IMR-90 (cell line): ENCODE results near the gene SAP30BP. TPM values are rescaled to one million over a fixed set of nuclear protein-coding genes. Genes with fewer than 3 reads are reported as not detected.

Source experiments
- ATAC-seq: fragments of 200-7000 bp; cut with Tn5 transposase; 2 replicates; pipeline ENCODE4 v1.9.1; 2020; ENCODE audit warnings: low read depth, mild to moderate bottlenecking, moderate library complexity
- BruUV-seq: library from RNA; stranded (reverse); fragments of 400-500 nt; replicated peaks from 2 replicates; lab custom pipeline; 2021; lab: Mats Ljungman, UMichigan
- CTCF ChIA-PET: fragments of 300-600 bp; formaldehyde crosslinking; extraction: SDS; loops from one replicate; lab custom pipeline; 2021; ENCODE audit warnings: antibody characterized with exemption; lab: Yijun Ruan, JAX
- POLR2A ChIA-PET: fragments of 300-600 bp; sonication (Branson Sonifier 250); formaldehyde crosslinking; loops from one replicate; lab custom pipeline; 2022; ENCODE audit warnings: antibody characterized with exemption; ENCODE audit not compliant: unreplicated experiment; lab: Charles Lee
- DNase-seq: peaks from one replicate; pipeline ENCODE4 v3.0.0; 2013
- H2AFZ ChIP-seq: replicated peaks from 2 replicates; pipeline ENCODE3; 2013; ENCODE audit warnings: low read length, mild to moderate bottlenecking; ENCODE audit not compliant: poor library complexity
- H2AK5ac ChIP-seq: 2 replicates; pipeline ENCODE4 v1.6.1; 2013; ENCODE audit warnings: low read depth, low read length, inconsistent platforms
- H2AK9ac ChIP-seq: replicated peaks from 2 replicates; pipeline ENCODE3; 2013; ENCODE audit warnings: mild to moderate bottlenecking, low read depth, low read length, moderate library complexity; ENCODE audit not compliant: poor library complexity
- H2BK120ac ChIP-seq: 2 replicates; pipeline ENCODE4 v1.6.1; 2013; ENCODE audit warnings: low read depth, low read length, inconsistent platforms
- H2BK15ac ChIP-seq: 3 replicates; pipeline ENCODE4 v1.6.1; 2013; ENCODE audit warnings: low read depth, low read length, inconsistent platforms
- H2BK20ac ChIP-seq: 2 replicates; pipeline ENCODE4 v1.6.1; 2013; ENCODE audit warnings: low read depth, mild to moderate bottlenecking, inconsistent platforms, low read length, moderate library complexity
- H2BK5ac ChIP-seq: 2 replicates; pipeline ENCODE4 v1.6.1; 2013; ENCODE audit warnings: mild to moderate bottlenecking, low read depth, low read length, inconsistent platforms; ENCODE audit not compliant: poor library complexity, severe bottlenecking
- H3K14ac ChIP-seq: replicated peaks from 2 replicates; pipeline ENCODE4 v1.6.1; 2013; ENCODE audit warnings: low read depth, low read length, inconsistent platforms
- H3K18ac ChIP-seq: 2 replicates; pipeline ENCODE4 v1.6.1; 2013; ENCODE audit warnings: low read depth, low read length, control low read depth
- H3K23ac ChIP-seq: 2 replicates; pipeline ENCODE4 v1.6.1; 2013; ENCODE audit warnings: low read depth, low read length, inconsistent platforms
- H3K27ac ChIP-seq: 2 replicates; pipeline ENCODE4 v1.5.1; 2013; ENCODE audit warnings: mild to moderate bottlenecking, control low read depth, low read length; ENCODE audit not compliant: insufficient read depth
- H3K27me3 ChIP-seq: 2 replicates; pipeline ENCODE4 v1.6.1; 2013; ENCODE audit warnings: low read length; ENCODE audit not compliant: control insufficient read depth, insufficient read depth
- H3K36me3 ChIP-seq: 2 replicates; pipeline ENCODE4 v1.6.1; 2013; ENCODE audit warnings: low read length, mixed read lengths; ENCODE audit not compliant: control insufficient read depth, insufficient read depth
- H3K4ac ChIP-seq: 2 replicates; pipeline ENCODE4 v1.6.1; 2013; ENCODE audit warnings: low read depth, low read length, inconsistent platforms
- H3K4me1 ChIP-seq: 2 replicates; pipeline ENCODE4 v1.6.1; 2013; ENCODE audit warnings: low read length, mixed read lengths; ENCODE audit not compliant: control insufficient read depth, insufficient read depth
- H3K4me2 ChIP-seq: 2 replicates; pipeline ENCODE4 v1.6.1; 2013; ENCODE audit warnings: low read depth, mild to moderate bottlenecking, control low read depth, low read length, moderate library complexity
- H3K4me3 ChIP-seq: 2 replicates; pipeline ENCODE4 v1.5.1; 2013; ENCODE audit warnings: low read depth, mild to moderate bottlenecking, control low read depth, low read length, moderate library complexity; ENCODE audit not compliant: insufficient read depth
- H3K56ac ChIP-seq: 2 replicates; pipeline ENCODE4 v1.6.1; 2013; ENCODE audit warnings: low read length, inconsistent platforms; ENCODE audit not compliant: insufficient read depth; ENCODE audit errors: extremely low read depth
- H3K79me1 ChIP-seq, 2 experiments: 2 replicates each; pipeline ENCODE4 v1.6.1; 2013; ENCODE audit warnings: low read length in 2 of 2, inconsistent platforms in 1 of 2, low read depth in 1 of 2
- H3K9ac ChIP-seq: 2 replicates; pipeline ENCODE4 v1.6.1; 2013; ENCODE audit warnings: low read depth, low read length, control low read depth
- H3K9me1 ChIP-seq: 2 replicates; pipeline ENCODE4 v1.6.1; 2013; ENCODE audit warnings: low read length, inconsistent platforms; ENCODE audit not compliant: insufficient read depth
- H3K9me3 ChIP-seq: 2 replicates; pipeline ENCODE4 v1.6.1; 2013; ENCODE audit warnings: low read length; ENCODE audit not compliant: control insufficient read depth, insufficient read depth
- H4K20me1 ChIP-seq: 2 replicates; pipeline ENCODE4 v1.6.1; 2013; ENCODE audit warnings: low read length, inconsistent platforms; ENCODE audit not compliant: insufficient read depth
- H4K5ac ChIP-seq: 2 replicates; pipeline ENCODE4 v1.6.1; 2013; ENCODE audit warnings: mild to moderate bottlenecking, low read depth, low read length, control low read depth
- H4K8ac ChIP-seq, 2 experiments: 2 replicates each; pipeline ENCODE4 v1.6.1; 2013; ENCODE audit warnings: low read depth in 2 of 2, low read length in 2 of 2, control low read depth in 1 of 2, inconsistent platforms in 1 of 2
- H4K91ac ChIP-seq: 2 replicates; pipeline ENCODE4 v1.6.1; 2013; ENCODE audit warnings: low read depth, low read length, inconsistent platforms; ENCODE audit not compliant: insufficient read depth
- BHLHE40 ChIP-seq: fragments of 150-350 bp; IDR thresholded peaks from 2 replicates; pipeline ENCODE4 v1.6.1; 2016; ENCODE audit warnings: mild to moderate bottlenecking, low read depth, low read length
- CEBPB ChIP-seq: IDR thresholded peaks from 2 replicates; pipeline ENCODE4 v1.6.1; 2012; ENCODE audit warnings: low read depth, low read length, improper control_type of control experiment
- CHD1 ChIP-seq: IDR thresholded peaks from 2 replicates; pipeline ENCODE4 v1.6.1; 2012; ENCODE audit warnings: low read depth, low read length, improper control_type of control experiment
- CTCF ChIP-seq: conservative IDR thresholded peaks from 2 replicates; pipeline ENCODE4 v1.5.1; 2012; ENCODE audit warnings: mild to moderate bottlenecking, low read depth, low read length, improper control_type of control experiment
- ELK1 ChIP-seq: fragments of 150-350 bp; IDR thresholded peaks from 2 replicates; pipeline ENCODE4 v1.6.1; 2016; ENCODE audit warnings: low read depth, mild to moderate bottlenecking, low read length, moderate library complexity, borderline replicate concordance
- FOS ChIP-seq: fragments of 150-350 bp; IDR thresholded peaks from 2 replicates; pipeline ENCODE4 v1.6.1; 2016; ENCODE audit warnings: low read depth, low read length
- MAFK ChIP-seq: IDR thresholded peaks from 2 replicates; pipeline ENCODE4 v1.6.1; 2012; ENCODE audit warnings: low read depth, low read length, improper control_type of control experiment
- MAZ ChIP-seq: IDR thresholded peaks from 2 replicates; pipeline ENCODE4 v1.6.1; 2012; ENCODE audit warnings: low read depth, mild to moderate bottlenecking, low read length, improper control_type of control experiment, moderate library complexity, borderline replicate concordance
- MXI1 ChIP-seq: IDR thresholded peaks from 2 replicates; pipeline ENCODE4 v1.6.1; 2012; ENCODE audit warnings: low read depth, mild to moderate bottlenecking, low read length, moderate library complexity, borderline replicate concordance
- NFE2L2 ChIP-seq: fragments of 150-350 bp; IDR thresholded peaks from 2 replicates; pipeline ENCODE4 v1.6.1; 2016; ENCODE audit warnings: low read depth, mild to moderate bottlenecking, low read length
- POLR2A ChIP-seq: IDR thresholded peaks from 2 replicates; pipeline ENCODE4 v1.6.1; 2012; ENCODE audit warnings: mild to moderate bottlenecking, low read depth, low read length
- RAD21 ChIP-seq: IDR thresholded peaks from 2 replicates; pipeline ENCODE4 v1.6.1; 2012; ENCODE audit warnings: low read length, improper control_type of control experiment
- RCOR1 ChIP-seq: IDR thresholded peaks from 2 replicates; pipeline ENCODE4 v1.6.1; 2012; ENCODE audit warnings: mild to moderate bottlenecking, low read length, improper control_type of control experiment; ENCODE audit not compliant: insufficient replicate concordance
- RFX5 ChIP-seq: IDR thresholded peaks from 2 replicates; pipeline ENCODE4 v1.8.0; 2012; ENCODE audit warnings: low read depth, mild to moderate bottlenecking, low read length, moderate library complexity
- SMC3 ChIP-seq: fragments of 150-350 bp; IDR thresholded peaks from 2 replicates; pipeline ENCODE4 v1.6.1; 2016; ENCODE audit warnings: low read depth, mild to moderate bottlenecking, antibody characterized with exemption, low read length, moderate library complexity
- WGBS, 2 experiments: methylation state at CpG; one replicate each; pipeline versions ENCODE4 v1.1.5 to v1.1.7; 2013; ENCODE audit warnings: missing lambda C conversion rate in 2 of 2; ENCODE audit not compliant: insufficient read length in 1 of 2; ENCODE audit errors: extremely low coverage in 2 of 2; 5-methylcytosine and 5-hydroxymethylcytosine counted together
- dilution Hi-C: fragments of 300-500 bp; cut with HindIII; formaldehyde crosslinking; loops from one replicate; pipeline ENCODE4 v1.14.3; 2018; ENCODE audit warnings: low sequenced_read_pairs; ENCODE audit not compliant: unreplicated experiment
- in situ Hi-C: fragments of 300-500 bp; cut with MboI; formaldehyde crosslinking; loops from 3 replicates; pipeline ENCODE4 v1.14.3; 2019; ENCODE audit warnings: low sequenced_read_pairs, inconsistent platforms, mixed read lengths
- intact Hi-C: fragments of 100-400 bp; cut with micrococcal nuclease; formaldehyde crosslinking; loops from 2 replicates; pipeline ENCODE4 v1.10.0; 2022
- polyA plus RNA-seq, 3 experiments: library from polyadenylated mRNA; depleted of rRNA; stranded (reverse); fragments of >200 nt; gene quantifications; 2 replicates each; pipeline ENCODE4 v1.2.3, GENCODE V29; 2012; ENCODE audit warnings: low replicate concordance in 1 of 3
- total RNA-seq: library from RNA; depleted of rRNA; stranded (reverse); fragments of >200 nt; gene quantifications from 2 replicates; pipeline ENCODE4 v1.2.3, GENCODE V29; 2012
- TF ChIP-seq, protein P1 (sequence below): fragments of 150-350 bp; IDR thresholded peaks from 2 replicates; pipeline ENCODE4 v1.6.1; 2017; ENCODE audit warnings: mild to moderate bottlenecking, antibody characterized with exemption, low read length, low read depth

The SAP30BP gene
- total and polyA plus RNA-seq, 2 of the 4 experiments (the other 2 are of a cell fraction), result 70.4 to 139 TPM

GRCh38 chr17:75639327-75639726 is 27.8 kb upstream of the SAP30BP start:
- Histone ChIP-seq H3K14ac (no peak overlapping the region), H2BK120ac (no peak overlapping the region), H3K79me1 (no peaks in the 10 kb centered on the region), H2AK5ac (no peak overlapping the region), H3K36me3 (peaks cover 11% of the 10 kb centered on the region; the same call in 1 of the 2 replicates), H2BK20ac (no peak overlapping the region), H3K4me1 (peaks cover 1% of the 10 kb centered on the region; the same call in 1 of the 2 replicates), H4K8ac (no peak overlapping the region), H3K27ac (no peak overlapping the region), H4K5ac (no peak overlapping the region), H2AK9ac (no peak overlapping the region), H2BK5ac (no peak overlapping the region), H3K18ac (no peak overlapping the region), H4K91ac (no peak overlapping the region), H3K4me3 (no peak overlapping the region), H3K9ac (no peak overlapping the region), H3K23ac (no peak overlapping the region), H2BK15ac (no peak overlapping the region), H3K4me2 (no peak overlapping the region), H3K27me3 (no peaks in the 10 kb centered on the region), H3K9me1 (no peaks in the 10 kb centered on the region), H4K20me1 (no peaks in the 10 kb centered on the region; the same call in 1 of the 2 replicates), H3K9me3 (no peaks in the 10 kb centered on the region), H3K4ac (no peak overlapping the region), H2AFZ (no peak overlapping the region), H3K56ac (no peak overlapping the region)
- dilution Hi-C loops, result no loop called here
- POLR2A ChIA-PET, result no interaction called here
- in situ Hi-C loops, result no loop called here
- ATAC-seq (no peak), DNase-seq (no peak)
- TF ChIP-seq CTCF (no peak), CHD1 (no peak), POLR2A (no peak), NFE2L2 (no peak), RAD21 (no peak), RFX5 (no peak), ELK1 (no peak), BHLHE40 (no peak), RCOR1 (no peak), MAFK (no peak), MXI1 (no peak), CEBPB (no peak), SMC3 (no peak), MAZ (no peak), FOS (no peak)
- TF ChIP-seq, protein P1, sequence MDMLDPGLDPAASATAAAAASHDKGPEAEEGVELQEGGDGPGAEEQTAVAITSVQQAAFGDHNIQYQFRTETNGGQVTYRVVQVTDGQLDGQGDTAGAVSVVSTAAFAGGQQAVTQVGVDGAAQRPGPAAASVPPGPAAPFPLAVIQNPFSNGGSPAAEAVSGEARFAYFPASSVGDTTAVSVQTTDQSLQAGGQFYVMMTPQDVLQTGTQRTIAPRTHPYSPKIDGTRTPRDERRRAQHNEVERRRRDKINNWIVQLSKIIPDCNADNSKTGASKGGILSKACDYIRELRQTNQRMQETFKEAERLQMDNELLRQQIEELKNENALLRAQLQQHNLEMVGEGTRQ, result no peak
- BruUV-seq, result no TSS peak
- WGBS, 2 experiments, result no CpG with 5 or more reads among the region's 3 CpGs
- CTCF ChIA-PET, result no interaction called here
- intact Hi-C loops, result no loop called here
